HUES48 (cell line): Measurements from ENCODE around the gene NACA.
"Not testable (repeated sequence)": the region's sequence is repeated elsewhere in the genome, so short reads cannot be mapped to it uniquely, and the experiment has no call there.

ENCODE experiments used
- H3K27ac ChIP-seq: one replicate; pipeline ENCODE4 v1.7.0; 2013; ENCODE audit warnings: low read depth, low read length, inconsistent platforms
- H3K27me3 ChIP-seq: 2 replicates; pipeline ENCODE4 v1.6.1; 2013; ENCODE audit warnings: mild to moderate bottlenecking, low read length; ENCODE audit not compliant: control insufficient read depth, insufficient read depth
- H3K36me3 ChIP-seq: 2 replicates; pipeline ENCODE4 v1.6.1; 2013; ENCODE audit warnings: low read length; ENCODE audit not compliant: control insufficient read depth, insufficient read depth
- H3K4me1 ChIP-seq: 2 replicates; pipeline ENCODE4 v1.6.1; 2013; ENCODE audit warnings: mild to moderate bottlenecking, low read length; ENCODE audit not compliant: control insufficient read depth, insufficient read depth
- H3K4me3 ChIP-seq: 2 replicates; pipeline ENCODE4 v1.5.1; 2013; ENCODE audit warnings: mild to moderate bottlenecking, low read depth, low read length
- H3K9ac ChIP-seq: 2 replicates; pipeline ENCODE4 v1.6.1; 2013; ENCODE audit warnings: mild to moderate bottlenecking, low read depth, low read length, moderate library complexity
- H3K9me3 ChIP-seq: 2 replicates; pipeline ENCODE4 v1.6.1; 2013; ENCODE audit warnings: low read length; ENCODE audit not compliant: control insufficient read depth, insufficient read depth

Gene NACA

DNA sequence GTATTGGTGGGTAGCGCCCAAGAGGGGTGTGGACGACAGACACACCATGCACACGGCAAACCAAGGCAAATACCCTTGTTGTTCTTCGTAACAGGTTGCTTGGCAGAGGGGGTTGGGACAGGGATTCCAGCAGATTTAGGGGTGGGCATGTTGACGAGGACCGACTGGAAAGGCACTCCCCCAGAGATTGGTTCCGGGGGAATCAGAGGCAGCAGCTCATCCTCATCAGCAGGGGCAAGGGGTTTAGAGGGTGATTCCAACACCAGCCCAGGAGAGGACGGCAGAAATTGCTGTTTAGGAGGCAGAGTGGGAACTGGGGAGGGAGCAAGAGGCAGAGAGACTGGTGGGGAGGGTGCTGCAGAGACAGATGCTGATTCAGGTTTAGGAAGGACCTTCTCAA, 9.3 kb downstream of the NACA start:
- Histone ChIP-seq H3K27ac (no peak overlapping the region), H3K27me3 (no peaks in the 10 kb centered on the region), H3K4me3 (no peak overlapping the region), H3K9me3 (no peaks in the 10 kb centered on the region), H3K4me1 (peaks cover 22% of the 10 kb centered on the region), H3K36me3 (peaks cover 84% of the 10 kb centered on the region), H3K9ac (no peak overlapping the region)

DNA sequence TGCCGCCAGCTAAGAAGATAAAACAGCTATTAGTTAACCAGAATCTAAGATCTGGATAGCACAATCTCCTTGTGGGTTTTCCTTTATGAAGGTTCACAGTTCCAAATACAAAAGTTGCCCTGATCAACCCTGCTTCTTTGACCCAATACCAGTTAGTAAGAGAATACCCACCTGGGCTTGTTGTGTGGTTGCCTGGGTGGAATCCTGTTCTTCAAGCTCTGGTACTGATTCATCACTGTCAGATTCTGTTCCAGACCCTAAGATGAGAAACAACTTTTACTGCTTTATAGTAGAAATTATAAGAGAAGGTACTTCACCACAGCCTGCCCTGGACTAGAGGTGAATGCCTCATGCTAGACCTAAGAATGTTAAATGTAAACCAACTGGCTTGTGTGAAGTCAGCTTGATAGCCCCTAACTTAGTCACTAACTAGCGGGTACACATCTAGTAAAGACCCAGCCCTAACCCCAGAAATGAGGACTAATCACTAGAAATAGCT, 10.6 kb downstream of the NACA start:
- Histone ChIP-seq H3K36me3 (peaks cover 72% of the 10 kb centered on the region), H3K9me3 (no peaks in the 10 kb centered on the region), H3K27me3 (no peaks in the 10 kb centered on the region), H3K27ac (no peak overlapping the region), H3K4me3 (no peak overlapping the region), H3K9ac (no peak overlapping the region), H3K4me1 (peaks cover 9% of the 10 kb centered on the region; the same call in 1 of the 2 replicates)

DNA sequence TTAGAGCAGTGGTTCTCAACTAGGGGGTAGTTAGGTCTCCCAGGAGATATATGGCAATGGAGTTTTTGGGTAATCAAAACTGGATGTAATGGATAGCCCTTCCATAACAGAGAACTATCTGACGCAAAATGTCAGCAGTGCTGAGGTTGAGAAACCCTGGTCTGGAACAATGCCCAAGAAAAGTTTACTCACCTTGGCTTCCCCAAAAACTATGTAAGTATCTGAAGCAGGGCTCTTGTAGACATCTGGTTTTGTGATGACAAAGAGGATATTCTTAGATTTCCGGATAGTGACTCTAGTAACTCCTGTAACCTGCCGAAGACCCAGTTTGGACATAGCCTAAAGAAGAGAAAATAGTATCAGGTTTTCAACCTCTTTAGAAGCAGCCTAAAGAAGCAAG, 11.8 kb downstream of the NACA start:
- Histone ChIP-seq H3K27me3 (no peaks in the 10 kb centered on the region), H3K36me3 (peaks cover 62% of the 10 kb centered on the region), H3K4me3 (no peak overlapping the region), H3K9me3 (no peaks in the 10 kb centered on the region), H3K9ac (no peak overlapping the region), H3K4me1 (no peaks in the 10 kb centered on the region), H3K27ac (no peak overlapping the region)

DNA sequence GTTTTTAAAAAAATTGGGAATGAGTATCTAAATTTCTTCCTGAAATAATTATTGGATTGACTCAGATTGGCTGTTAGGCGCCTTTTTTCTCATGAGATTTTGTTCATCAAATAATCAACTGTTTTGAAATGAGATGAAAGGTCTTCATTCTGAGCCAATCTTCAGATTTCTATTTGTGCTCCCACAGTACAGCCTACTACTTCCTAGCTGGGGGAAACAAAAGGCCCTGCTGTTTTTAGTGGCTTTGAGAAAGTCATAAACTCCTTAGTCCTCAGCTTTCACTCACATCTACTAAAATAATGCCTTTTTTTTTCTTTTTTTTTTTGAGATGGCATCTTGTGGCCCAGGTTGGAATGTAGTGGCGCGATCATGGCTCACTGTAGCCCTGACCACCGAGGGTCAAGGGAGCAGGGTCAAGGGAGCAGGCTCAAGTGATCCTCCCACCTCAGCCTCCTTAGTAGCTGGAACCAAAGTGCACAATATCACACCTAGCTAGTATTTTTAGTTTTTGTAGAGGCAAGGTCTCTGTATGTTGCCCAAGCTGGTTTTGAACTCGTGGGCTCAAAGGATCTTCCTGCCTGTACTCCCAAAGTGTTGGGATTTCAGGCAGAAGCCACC, 15.2 kb downstream of the NACA start:
- peak overlapping the region; percentile 18 for H3K27ac ChIP-seq

DNA sequence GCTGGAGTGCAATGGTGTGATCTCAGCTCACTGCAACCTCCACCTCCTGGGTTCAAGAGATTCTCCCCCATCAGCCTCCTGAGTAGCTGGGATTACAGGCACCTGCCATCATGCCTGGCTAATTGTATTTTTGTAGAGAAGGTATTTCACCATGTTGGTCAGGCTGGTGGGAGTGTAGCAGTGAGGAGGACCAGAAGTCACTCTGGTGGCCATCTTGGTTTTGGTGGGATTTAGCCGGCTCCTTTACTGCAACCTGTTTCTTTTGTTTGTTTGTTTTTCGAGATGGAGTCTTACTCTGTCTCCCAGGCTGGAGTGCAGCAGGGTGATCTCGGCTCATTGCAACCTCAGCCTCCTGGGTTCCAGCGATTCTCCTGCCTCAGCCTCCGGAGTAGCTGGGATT, 20.6 kb downstream of the NACA start:
- H3K4me3 ChIP-seq, H3K27me3 ChIP-seq, H3K36me3 ChIP-seq, H3K27ac ChIP-seq, H3K9me3 ChIP-seq, H3K9ac ChIP-seq, H3K4me1 ChIP-seq: not testable (repeated sequence)

More for the DNA sequence above, 15.2 kb downstream of the NACA start:
- Histone ChIP-seq H3K27me3 (no peaks in the 10 kb centered on the region), H3K36me3 (peaks cover 40% of the 10 kb centered on the region), H3K4me1 (no peaks in the 10 kb centered on the region), H3K9ac (no peak overlapping the region), H3K4me3 (no peak overlapping the region), H3K9me3 (no peaks in the 10 kb centered on the region)

DNA sequence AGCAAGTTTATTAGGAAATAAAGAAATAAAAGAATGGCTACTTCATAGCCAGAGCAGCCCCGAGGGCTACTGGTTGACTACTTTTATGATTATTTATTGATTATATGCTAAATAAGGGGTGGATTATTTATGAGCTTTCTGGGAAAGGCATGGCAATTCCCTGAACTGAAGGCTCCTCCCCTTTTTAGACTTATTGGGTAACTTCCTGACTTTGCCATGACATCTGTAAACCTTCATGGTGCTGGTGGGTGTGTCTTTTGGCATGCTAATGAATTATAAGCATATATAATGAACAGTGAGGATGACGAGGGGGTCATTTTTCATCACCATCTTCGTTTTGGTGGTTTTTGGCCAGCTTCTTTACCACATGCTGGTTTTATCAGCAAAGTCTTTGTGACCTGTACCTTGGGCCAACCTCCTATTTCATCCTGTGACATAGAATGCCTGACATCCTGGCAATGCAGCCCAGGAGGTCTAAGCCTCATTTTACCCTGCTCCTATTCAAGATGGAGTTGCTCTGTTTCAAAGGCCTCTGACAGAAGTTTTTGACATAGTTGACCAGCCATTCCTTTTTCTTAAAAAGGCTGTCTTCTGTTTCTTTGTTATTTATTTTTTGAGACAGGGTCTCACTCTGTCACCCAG, 26.0 kb downstream of the NACA start:
- H3K36me3 ChIP-seq = no peaks in the 10 kb centered on the region

DNA sequence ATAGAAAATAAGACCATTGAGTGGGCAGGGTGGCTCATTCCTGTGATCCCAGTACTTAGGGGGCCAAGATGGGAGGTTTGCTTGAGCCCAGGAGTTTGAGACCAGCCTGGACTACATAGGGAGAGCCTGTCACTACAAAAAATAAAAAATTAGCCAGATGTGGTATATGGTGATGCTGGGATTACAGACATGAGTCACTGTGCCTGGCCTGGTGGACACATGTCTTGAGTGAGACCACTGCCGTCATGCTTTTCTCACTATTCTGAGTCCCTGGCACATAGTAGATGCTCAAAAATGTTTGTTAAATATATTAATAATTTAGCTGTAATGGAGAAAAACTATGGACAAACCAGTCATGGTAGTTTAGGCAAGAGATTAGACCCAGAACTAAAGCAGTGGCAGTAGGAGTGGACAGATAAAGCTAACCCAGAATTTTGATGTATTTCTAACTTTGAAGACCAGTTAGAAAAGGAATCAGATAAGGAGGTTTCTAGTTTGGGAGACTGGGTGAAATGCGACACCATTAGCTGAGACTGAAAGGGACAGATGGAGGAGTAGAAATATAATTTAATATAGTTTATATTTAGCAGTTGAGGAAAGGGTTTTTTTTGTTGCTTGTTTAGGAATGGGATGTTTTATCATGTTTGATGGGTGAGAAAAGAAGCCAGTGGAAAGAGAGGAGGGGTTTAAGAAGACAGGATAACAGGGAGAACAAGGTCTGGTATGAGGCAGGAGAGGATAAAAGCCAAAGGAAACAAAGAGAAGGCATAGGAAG, 29.6 kb downstream of the NACA start:
- Histone ChIP-seq H3K9me3 (no peaks in the 10 kb centered on the region), H3K27me3 (no peaks in the 10 kb centered on the region), H3K4me1 (peaks cover 7% of the 10 kb centered on the region), H3K27ac (no peak overlapping the region), H3K36me3 (no peaks in the 10 kb centered on the region), H3K9ac (no peak overlapping the region), H3K4me3 (no peak overlapping the region)

More for the DNA sequence above, 26.0 kb downstream of the NACA start:
- Histone ChIP-seq H3K4me3 (no peak overlapping the region), H3K27me3 (no peaks in the 10 kb centered on the region), H3K27ac (no peak overlapping the region), H3K9me3 (no peaks in the 10 kb centered on the region), H3K9ac (no peak overlapping the region), H3K4me1 (peaks cover 10% of the 10 kb centered on the region)

DNA sequence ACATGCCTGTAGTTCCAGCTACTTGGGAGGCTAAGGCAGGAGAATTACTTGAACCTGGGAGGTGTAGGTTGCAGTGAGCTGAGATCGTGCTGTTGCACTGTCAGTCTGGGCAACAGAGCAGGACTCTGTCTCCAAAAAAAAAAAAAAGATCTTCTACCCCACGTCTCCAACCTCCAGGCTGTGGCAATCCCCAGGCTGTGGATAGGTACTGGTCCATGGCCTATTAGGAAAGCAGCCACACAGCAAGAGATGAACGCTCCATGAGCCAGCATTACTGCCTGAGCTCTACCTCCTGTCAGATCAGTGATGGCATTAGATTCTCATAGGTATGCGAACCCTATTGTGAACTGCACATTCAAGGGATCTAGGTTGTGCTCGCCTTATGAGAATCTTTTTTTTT, 30.9 kb downstream of the NACA start:
- H3K4me1 ChIP-seq = peaks cover 7% of the 10 kb centered on the region
- H3K4me3 ChIP-seq = no peak overlapping the region

DNA sequence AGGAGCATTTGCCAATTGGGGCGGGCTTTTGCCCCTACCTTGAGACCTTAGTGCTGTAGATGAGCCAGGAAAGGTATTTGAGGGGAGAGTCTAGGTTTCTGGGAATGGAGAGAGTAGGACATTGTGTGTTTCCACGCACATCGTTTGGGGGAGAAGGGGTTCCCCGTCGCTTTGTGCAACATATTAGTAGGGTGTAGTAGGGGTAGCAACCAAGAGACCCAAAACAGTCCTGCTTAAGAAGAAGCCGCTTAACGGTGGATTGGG, 36.3 kb downstream of the NACA start:
- Histone ChIP-seq H3K27me3 (no peaks in the 10 kb centered on the region), H3K36me3 (peaks cover 18% of the 10 kb centered on the region), H3K4me1 (peaks cover 10% of the 10 kb centered on the region), H3K27ac (peak overlapping the region; percentile 94), H3K9ac (peak overlapping the region; percentile 88), H3K9me3 (no peaks in the 10 kb centered on the region), H3K4me3 (peak overlapping the region; percentile 80)

More for the DNA sequence above, 30.9 kb downstream of the NACA start:
- Histone ChIP-seq H3K27ac (no peak overlapping the region), H3K36me3 (no peaks in the 10 kb centered on the region), H3K9me3 (no peaks in the 10 kb centered on the region), H3K9ac (no peak overlapping the region), H3K27me3 (no peaks in the 10 kb centered on the region)

DNA sequence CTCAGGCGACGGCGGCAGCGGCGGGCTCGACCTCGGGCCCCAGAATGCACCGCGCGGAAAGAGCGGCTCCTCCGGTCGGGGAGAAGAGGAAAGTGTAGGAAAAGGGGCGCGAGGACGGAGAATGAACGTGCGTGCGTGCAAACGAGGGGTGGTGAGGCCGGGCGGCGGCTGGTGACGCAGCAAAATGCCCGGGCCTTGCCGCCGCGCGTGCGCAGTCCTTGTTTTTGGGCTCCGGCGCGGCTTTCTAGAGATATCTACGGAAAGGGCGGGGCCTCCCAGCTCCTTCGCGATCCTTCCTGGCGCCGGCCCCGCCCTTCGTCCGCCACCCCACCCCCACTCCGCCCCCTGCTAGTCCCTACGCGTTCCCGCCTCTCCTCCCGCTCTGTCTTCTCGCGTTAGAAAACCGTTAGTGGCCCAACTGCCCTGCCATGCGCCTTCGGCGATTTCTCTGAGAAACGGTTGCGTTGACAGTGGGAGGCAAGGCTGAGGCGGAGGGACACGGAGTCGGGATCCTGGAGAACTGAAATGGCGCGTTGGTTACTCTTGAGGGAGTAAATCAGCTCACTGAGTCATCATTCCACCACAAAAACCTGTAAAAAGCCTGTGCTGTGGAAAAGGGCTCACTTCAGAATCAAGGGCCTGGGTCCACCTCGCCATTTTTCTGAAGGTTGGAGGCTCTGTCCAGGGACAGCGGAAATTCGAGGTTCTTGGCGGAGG, 36.8 kb downstream of the NACA start, which contains the start of gene PTGES3:
Gene PTGES3 (minus strand): TSS at position 156 of the 717 bp plus-strand sequence. CDS start 285 bp downstream, outside the sequence.
- no peaks in the 10 kb centered on the region for H3K9me3 ChIP-seq
- peak within 1 kb of the TSS; percentile 98 for H3K9ac ChIP-seq
- H3K27ac ChIP-seq = peak within 1 kb of the TSS; percentile 94
- H3K4me1 ChIP-seq = peaks cover 10% of the 10 kb centered on the region
- no peaks in the 10 kb centered on the region for H3K27me3 ChIP-seq
- peak within 1 kb of the TSS; percentile 100 for H3K4me3 ChIP-seq
- H3K36me3 ChIP-seq = peaks cover 20% of the 10 kb centered on the region
